GM03348 (cell line): Measurements from ENCODE around the gene PIAS2.
"Not testable (repeated sequence)": the region's sequence is repeated elsewhere in the genome, so short reads cannot be mapped to it uniquely, and the experiment has no call there.

Source experiments
- DNase-seq: peaks from one replicate; pipeline ENCODE4 v3.0.0; 2012; ENCODE audit warnings: low spot score

Gene PIAS2

GRCh38 chr18:46832422-46832821 is 84.9 kb downstream of the PIAS2 start:
- DNase-seq, result not testable (repeated sequence)

GRCh38 chr18:46831434-46831833 is 85.9 kb downstream of the PIAS2 start:
- no peak for DNase-seq

GRCh38 chr18:46830633-46831032 is 86.7 kb downstream of the PIAS2 start:
- no peak for DNase-seq

- DNase-seq, result no peak
Measured at GRCh38 chr18:46829947-46830346, 87.4 kb downstream of the PIAS2 start.

GRCh38 chr18:46829531-46829930 is 87.8 kb downstream of the PIAS2 start:
- no peak for DNase-seq

- no peak for DNase-seq
Measured at GRCh38 chr18:46821856-46822711, 95.2 kb downstream of the PIAS2 start.

- no peak for DNase-seq
Measured at GRCh38 chr18:46820863-46821262, 96.4 kb downstream of the PIAS2 start.

GRCh38 chr18:46815661-46816060 is 101.6 kb downstream of the PIAS2 start:
- no peak for DNase-seq

GRCh38 chr18:46814399-46814798 is 102.9 kb downstream of the PIAS2 start:
- no peak for DNase-seq

GRCh38 chr18:46812311-46812710 is 105.0 kb downstream of the PIAS2 start:
- DNase-seq, result no peak

GRCh38 chr18:46810481-46811000 is 106.8 kb downstream of the PIAS2 start:
- DNase-seq, result no peak

- DNase-seq, result no peak
Measured at GRCh38 chr18:46809145-46809544, 108.2 kb downstream of the PIAS2 start.

- not testable (repeated sequence) for DNase-seq
Measured at GRCh38 chr18:46795945-46796344, 121.4 kb downstream of the PIAS2 start.

- DNase-seq, result no peak
Measured at GRCh38 chr18:46794607-46795006, 122.7 kb downstream of the PIAS2 start.

GRCh38 chr18:46793565-46793964 is 123.7 kb downstream of the PIAS2 start:
- DNase-seq, result no peak

GRCh38 chr18:46789088-46789487 is 128.2 kb downstream of the PIAS2 start:
- no peak for DNase-seq

- DNase-seq, result no peak
Measured at GRCh38 chr18:46787674-46788073, 129.6 kb downstream of the PIAS2 start.

- no peak for DNase-seq
Measured at GRCh38 chr18:46772357-46772756, 144.9 kb downstream of the PIAS2 start.

GRCh38 chr18:46771141-46771540 is 146.2 kb downstream of the PIAS2 start:
- DNase-seq, result no peak

- no peak for DNase-seq
Measured at GRCh38 chr18:46770708-46771107, 146.6 kb downstream of the PIAS2 start.

GRCh38 chr18:46768166-46768921 is 149.0 kb downstream of the PIAS2 start:
- no peak for DNase-seq

- no peak for DNase-seq
Measured at GRCh38 chr18:46767217-46767616, 150.1 kb downstream of the PIAS2 start.

- DNase-seq, result no peak
Measured at GRCh38 chr18:46764586-46764985, 152.7 kb downstream of the PIAS2 start.
